GM12878 (cell line): ENCODE measurements around the gene IFITM5. TPM values are rescaled to one million over a fixed set of nuclear protein-coding genes. Genes with fewer than 3 reads are reported as not detected.

Experiments used
- ATAC-seq: fragments of 200-7000 bp; cut with Tn5 transposase; 3 replicates; pipeline ENCODE4 v1.9.1; 2020; ENCODE audit warnings: mild to moderate bottlenecking, moderate library complexity
- BruUV-seq: library from RNA; stranded (reverse); fragments of 400-500 nt; replicated peaks from 2 replicates; lab custom pipeline; 2021; lab: Mats Ljungman, UMichigan
- CTCF ChIA-PET: fragments of 300-600 bp; sonication (Branson Sonifier 250); formaldehyde crosslinking; extraction: SDS; loops from one replicate; lab custom pipeline; 2021; ENCODE audit warnings: inconsistent platforms; lab: Yijun Ruan, JAX
- POLR2A ChIA-PET: fragments of 350-600 bp; formaldehyde crosslinking; extraction: SDS; loops from one replicate; lab custom pipeline; 2021; ENCODE audit warnings: inconsistent platforms; lab: Charles Lee
- RAD21 ChIA-PET: fragments of 300-600 bp; sonication (Branson Sonifier 250); formaldehyde crosslinking; loops from one replicate; lab custom pipeline; 2023; ENCODE audit warnings: antibody characterized with exemption; ENCODE audit not compliant: unreplicated experiment; lab: Charles Lee
- SMC1A ChIA-PET: fragments of 300-600 bp; sonication (Branson Sonifier 250); formaldehyde crosslinking; loops from one replicate; lab custom pipeline; 2023; ENCODE audit not compliant: unreplicated experiment, uncharacterized antibody; lab: Charles Lee
- DNase-seq: peaks from one replicate; pipeline ENCODE4 v3.0.0-alpha.2; 2011; ENCODE audit warnings: low read depth, low spot score
- FAIRE-seq: peaks from 3 replicates; lab custom pipeline; 2011; peaks lifted over from hg19 to GRCh38; lab: Jason Lieb, UNC
- H2AFZ ChIP-seq: 2 replicates; pipeline ENCODE4 v1.6.0; 2011; ENCODE audit warnings: low read depth, low read length, control low read depth; ENCODE audit not compliant: control insufficient read depth
- H3K27ac ChIP-seq: 2 replicates; pipeline ENCODE4 v1.5.1; 2011; ENCODE audit warnings: control low read depth; ENCODE audit not compliant: control insufficient read depth, insufficient read depth
- H3K27me3 ChIP-seq, 2 experiments: replicated peaks in 1 of 2; 2 replicates each; pipeline versions ENCODE4 v1.6.0 to v1.6.1; 2011; ENCODE audit warnings: low read length in 1 of 2; ENCODE audit not compliant: control insufficient read depth in 2 of 2, insufficient read depth in 2 of 2
- H3K36me3 ChIP-seq, 2 experiments: 2 replicates each; pipeline ENCODE4 v1.5.1; 2011; ENCODE audit warnings: low read length in 1 of 2; ENCODE audit not compliant: control insufficient read depth in 2 of 2, insufficient read depth in 2 of 2
- H3K4me1 ChIP-seq: 2 replicates; pipeline ENCODE4 v1.6.1; 2011; ENCODE audit warnings: mild to moderate bottlenecking, low read length, moderate library complexity, mixed read lengths; ENCODE audit not compliant: control insufficient read depth, insufficient read depth
- H3K4me2 ChIP-seq: 2 replicates; pipeline ENCODE4 v1.6.0; 2011; ENCODE audit warnings: control low read depth; ENCODE audit not compliant: control insufficient read depth, insufficient read depth
- H3K4me3 ChIP-seq: fragments of 200-600 bp; sonication (generic); 2 replicates; pipeline ENCODE4 v1.5.1; 2016
- H3K79me2 ChIP-seq: 2 replicates; pipeline ENCODE4 v1.6.0; 2011; ENCODE audit warnings: low read length; ENCODE audit not compliant: control insufficient read depth, insufficient read depth
- H3K9ac ChIP-seq: 2 replicates; pipeline ENCODE4 v1.8.0; 2011; ENCODE audit warnings: low read length, control low read depth, mixed read lengths; ENCODE audit not compliant: control insufficient read depth, insufficient read depth
- H3K9me3 ChIP-seq: replicated peaks from 3 replicates; pipeline ENCODE4 v1.5.1; 2011; ENCODE audit warnings: mild to moderate bottlenecking, low read length; ENCODE audit not compliant: control insufficient read depth, insufficient read depth
- H4K20me1 ChIP-seq: 2 replicates; pipeline ENCODE4 v1.6.0; 2011; ENCODE audit not compliant: control insufficient read depth, insufficient read depth
- BMI1 ChIP-seq: fragments of 450-650 bp; IDR thresholded peaks from 2 replicates; pipeline ENCODE4 v1.6.1; 2016; ENCODE audit warnings: mild to moderate bottlenecking, moderate library complexity, borderline replicate concordance
- CBX5 ChIP-seq: sonication (generic); IDR thresholded peaks from 2 replicates; pipeline ENCODE4 v1.6.1; 2016; ENCODE audit warnings: low read depth, moderate library complexity, mild to moderate bottlenecking, inconsistent platforms
- GABPA ChIP-seq: IDR thresholded peaks from 2 replicates; pipeline ENCODE4 v1.6.1; 2014; ENCODE audit warnings: antibody characterized with exemption, low read depth, mild to moderate bottlenecking, inconsistent platforms
- MXI1 ChIP-seq: fragments of 150-350 bp; IDR thresholded peaks from 2 replicates; pipeline ENCODE4 v1.6.1; 2011; ENCODE audit warnings: low read depth, mild to moderate bottlenecking, inconsistent platforms, low read length, improper control_type of control experiment
- RB1 ChIP-seq: fragments of 450-650 bp; formaldehyde crosslinking; IDR thresholded peaks from 2 replicates; pipeline ENCODE4 v1.6.1; 2017; ENCODE audit warnings: mild to moderate bottlenecking, borderline replicate concordance
- RCOR1 ChIP-seq: conservative IDR thresholded peaks from 2 replicates; pipeline ENCODE4 v1.6.1; 2012; ENCODE audit warnings: low read depth, low read length, improper control_type of control experiment
- RFX5 ChIP-seq: IDR thresholded peaks from 2 replicates; pipeline ENCODE4 v1.6.1; 2011; ENCODE audit warnings: low read depth, low read length, improper control_type of control experiment
- SP1 ChIP-seq: IDR thresholded peaks from one replicate; pipeline ENCODE4 v1.6.1; 2011; ENCODE audit warnings: low read depth, low read length
- SPI1 ChIP-seq: IDR thresholded peaks from 2 replicates; pipeline ENCODE4 v1.6.1; 2011; ENCODE audit warnings: low read depth, mild to moderate bottlenecking, low read length, moderate library complexity, borderline replicate concordance; ENCODE audit not compliant: insufficient read depth
- WGBS: methylation state at CpG from one replicate; pipeline ENCODE4 v1.1.6; 2016; ENCODE audit warnings: low lambda C conversion rate; ENCODE audit not compliant: insufficient replicate concordance, insufficient coverage; ENCODE audit errors: missing lambda C conversion rate; 5-methylcytosine and 5-hydroxymethylcytosine counted together
- in situ Hi-C: fragments of 300-500 bp; cut with MboI; formaldehyde crosslinking; loops from 9 replicates; pipeline ENCODE4 v1.14.3; 2018; ENCODE audit warnings: mixed read lengths
- intact Hi-C: fragments of 100-400 bp; cut with micrococcal nuclease; formaldehyde crosslinking; loops from one replicate; pipeline ENCODE4 v1.14.2; 2022; ENCODE audit not compliant: unreplicated experiment
- polyA plus RNA-seq, 11 experiments: library from polyadenylated mRNA; depleted of rRNA in 4 of 11; unstranded in 6 of 11; stranded (reverse) in 5 of 11; fragments of >200 nt; fragmentation: Nextera tagmentation in 4 of 11; fragmentation: Illumina TruSeq in 1 of 11; extraction: Ambion mirVana in 4 of 11; extraction: Trizol in 1 of 11; gene quantifications; 1 replicate in 1 of 11; 2 replicates in 10 of 11; pipeline versions ENCODE4 v1.2.1 to v1.2.3, GENCODE V29; 2011 to 2016; ENCODE audit warnings: inconsistent platforms in 2 of 11, missing spikeins in 2 of 11, low read depth in 1 of 11
- total RNA-seq, 4 experiments: library from RNA; depleted of rRNA in 3 of 4; stranded (reverse); fragments of >200 nt in 3 of 4; fragmentation: Illumina TruSeq in 1 of 4; extraction: Trizol in 1 of 4; gene quantifications; 2 replicates each; pipeline versions ENCODE4 v1.2.1 to v1.2.3, GENCODE V29; 2013 to 2021

Gene IFITM5
- total and polyA plus RNA-seq, 10 of the 15 experiments (the other 5 are each of a cell fraction or from before 2014, with no cell fraction given) = not detected

DNA sequence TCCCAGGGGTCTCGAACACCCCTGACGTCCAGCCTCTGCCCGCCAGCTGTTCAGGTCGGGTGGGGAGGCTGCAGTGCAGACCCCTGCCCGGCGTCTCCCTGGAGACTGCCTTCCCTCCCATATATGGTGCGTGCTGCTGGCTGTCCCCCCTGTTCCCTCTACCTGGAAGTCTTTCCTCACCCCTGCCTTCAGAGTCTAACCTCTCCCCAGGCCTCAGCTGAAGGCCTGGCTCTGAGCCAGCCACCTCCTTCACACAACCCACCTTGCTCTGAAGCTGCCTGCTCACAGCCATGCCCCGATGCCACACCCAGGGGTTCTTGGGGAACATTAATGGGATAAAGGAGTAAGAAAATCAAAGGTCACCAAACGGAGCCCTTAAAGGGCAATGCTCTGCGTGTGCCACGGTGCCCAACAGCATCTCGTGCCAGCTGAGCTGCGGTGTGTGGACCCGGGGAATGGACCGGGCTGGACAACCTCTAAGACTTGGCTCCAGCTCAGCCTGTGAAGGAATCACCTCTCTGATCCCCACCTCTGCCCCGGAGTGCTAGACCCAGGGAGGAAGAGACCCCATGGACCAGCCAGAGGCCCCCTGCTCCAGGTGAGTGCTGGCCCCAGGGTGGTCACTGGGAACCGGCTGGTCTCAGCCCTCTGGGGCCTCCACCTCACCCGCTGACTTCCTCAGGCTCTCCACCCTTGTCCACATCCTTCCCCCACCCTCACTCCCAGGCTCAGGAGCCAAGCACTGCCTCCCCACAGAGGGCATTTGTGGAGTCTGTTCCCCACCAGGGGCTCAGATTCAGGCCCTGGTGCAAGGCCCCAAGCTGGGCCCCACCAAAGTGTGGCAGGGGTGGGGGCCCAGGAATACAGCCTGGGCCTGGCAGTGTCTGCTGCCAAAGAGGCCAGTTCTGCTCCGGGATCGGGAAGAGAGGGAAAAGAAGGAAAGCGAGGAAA lies 21.1 kb downstream of the IFITM5 start, which contains the start of gene NLRP6:
Gene NLRP6, plus strand, starts transcription at position 407 of the 951 bp plus-strand sequence. Its CDS starts 163 bp downstream, at position 570.
- SMC1A ChIA-PET = no interaction called here
- TF ChIP-seq BMI1 (no peak), RB1 (no peak)
- TF ChIP-seq, all 136 proteins: peak for 0

DNA sequence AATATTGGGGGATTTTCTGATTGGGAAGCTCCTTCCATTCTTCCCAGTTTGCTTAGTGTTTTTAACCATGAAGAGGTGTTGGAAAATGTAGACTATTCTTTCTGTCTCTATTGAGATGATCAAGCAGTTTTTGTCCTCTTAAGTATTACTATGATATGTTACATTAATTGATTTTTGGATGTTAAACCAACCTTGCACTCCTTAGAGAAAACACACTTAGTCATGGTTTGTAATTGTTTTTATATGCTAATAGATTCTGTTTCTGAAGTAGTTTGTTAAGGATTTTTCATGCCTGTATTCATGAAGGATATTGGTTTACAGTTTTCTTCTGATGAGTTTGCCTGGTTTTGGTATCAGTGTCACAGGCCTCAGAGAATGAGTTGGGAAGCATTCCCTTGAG lies 23.1 kb downstream of the IFITM5 start:
- no peak overlapping the region for H3K27ac ChIP-seq
- no peak overlapping the region for H2AFZ ChIP-seq
- no peaks in the 10 kb centered on the region for H3K36me3 ChIP-seq
- no peaks in the 10 kb centered on the region; the same call in 2 of the 3 replicates for H3K9me3 ChIP-seq
- H3K4me1 ChIP-seq = no peaks in the 10 kb centered on the region; the same call in 1 of the 2 replicates
- in situ Hi-C loops (no loop called here), intact Hi-C loops (no loop called here)
- POLR2A ChIA-PET = interaction anchor here (0.5 to 0.9 kb wide), 2 partner anchors 25 kb away, joined by 3 to 6 read pairs; no protein-coding TSS in a partner anchor
- peaks cover 7 to 15% of the 10 kb centered on the region in 2 experiments for H3K27me3 ChIP-seq
- no peak overlapping the region for H3K9ac ChIP-seq
- BruUV-seq = no TSS peak
- ATAC-seq = no peak
- H3K4me3 ChIP-seq = no peak overlapping the region
- H3K4me2 ChIP-seq = no peak overlapping the region
- SMC1A ChIA-PET = interaction anchor here (0.7 kb wide), 1 partner anchor 9 kb away, joined by 3 read pairs; no protein-coding TSS in a partner anchor
- CTCF ChIA-PET = interaction anchor here (0.6 to 1.0 kb wide), 3 partner anchors 25 to 117 kb away, joined by 3 read pairs; no protein-coding TSS in a partner anchor
- no peak for DNase-seq
- RAD21 ChIA-PET = no interaction called here
- FAIRE-seq = no peak
- H3K79me2 ChIP-seq = no peaks in the 10 kb centered on the region
- no peaks in the 10 kb centered on the region for H4K20me1 ChIP-seq
- TF ChIP-seq RFX5 = no peak
- TF ChIP-seq SPI1 = no peak
- no peak for TF ChIP-seq GABPA
- no peak for TF ChIP-seq CBX5
- no peak for TF ChIP-seq SP1
- TF ChIP-seq RCOR1 = no peak
- no peak for TF ChIP-seq MXI1

More for the DNA sequence above, 21.1 kb downstream of the IFITM5 start, which contains the start of gene NLRP6:
- Histone ChIP-seq H3K27ac (no peak within 1 kb of the TSS), H2AFZ (no peak within 1 kb of the TSS), H3K4me3 (no peak within 1 kb of the TSS), H3K36me3 (no peaks in the 10 kb centered on the region), H3K27me3 (peaks cover 15 to 20% of the 10 kb centered on the region in 2 experiments), H4K20me1 (no peaks in the 10 kb centered on the region), H3K9me3 (no peaks in the 10 kb centered on the region; the same call in 2 of the 3 replicates), H3K4me2 (no peak within 1 kb of the TSS), H3K79me2 (no peaks in the 10 kb centered on the region), H3K4me1 (no peaks in the 10 kb centered on the region; the same call in 1 of the 2 replicates), H3K9ac (no peak within 1 kb of the TSS)
- CTCF ChIA-PET = interaction anchor here (0.9 kb wide), 1 partner anchor 27 kb away, joined by 4 read pairs; no protein-coding TSS in a partner anchor
- no peak for ATAC-seq
- BruUV-seq = no TSS peak
- DNase-seq = no peak
- FAIRE-seq = no peak
- POLR2A ChIA-PET = no interaction called here
- RAD21 ChIA-PET = no interaction called here
- WGBS = 81% methylated on average over 21 of the region's 21 CpGs
- intact Hi-C loops (no loop called here), in situ Hi-C loops (no loop called here)
